GM18526 (cell line): ENCODE results near the gene ZNF3.

Experiments
- POLR2A ChIP-seq: IDR thresholded peaks from 3 replicates; pipeline ENCODE4 v1.6.1; 2011; ENCODE audit not compliant: insufficient read length; ENCODE audit errors: extremely low read depth

The ZNF3 gene

DNA sequence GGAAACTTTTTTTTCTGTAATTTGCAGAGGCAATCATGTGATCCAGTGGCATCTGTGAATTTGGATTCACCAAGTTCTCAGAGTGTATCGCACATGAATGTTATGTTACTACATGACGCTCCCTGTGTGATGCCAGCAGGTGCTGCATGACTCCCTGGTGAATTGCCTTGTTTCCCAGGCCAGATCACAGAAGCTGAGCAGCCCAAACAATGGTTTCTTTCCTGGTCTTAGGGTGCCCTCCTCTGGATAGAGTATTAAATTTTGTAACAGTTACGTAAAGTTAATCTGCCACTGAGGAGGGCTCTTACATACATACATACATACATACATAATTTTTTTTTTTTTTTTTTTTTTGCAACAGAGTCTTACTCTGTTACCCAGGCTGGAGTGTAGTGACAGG, 28.3 kb downstream of the ZNF3 start:
- no peak for TF ChIP-seq POLR2A

DNA sequence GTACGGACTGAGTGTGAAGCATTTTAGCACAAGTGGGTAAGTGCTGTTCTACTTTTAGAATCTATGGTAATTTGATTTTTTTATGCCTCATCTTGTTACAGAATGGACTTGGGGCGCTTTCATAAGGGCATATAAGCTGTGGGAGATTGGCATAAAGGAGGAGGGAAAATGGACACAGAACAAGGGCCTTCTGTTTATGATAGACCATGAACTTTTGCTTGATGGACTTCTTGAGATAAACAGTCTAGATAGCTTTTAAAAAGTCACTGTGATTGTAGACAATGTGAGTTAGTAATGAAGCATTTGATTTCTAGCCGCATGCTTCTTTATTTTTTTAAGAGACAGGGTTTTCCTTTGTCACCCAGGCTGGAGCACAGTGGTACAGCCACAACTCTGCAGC, 29.9 kb downstream of the ZNF3 start:
- TF ChIP-seq POLR2A = no peak

DNA sequence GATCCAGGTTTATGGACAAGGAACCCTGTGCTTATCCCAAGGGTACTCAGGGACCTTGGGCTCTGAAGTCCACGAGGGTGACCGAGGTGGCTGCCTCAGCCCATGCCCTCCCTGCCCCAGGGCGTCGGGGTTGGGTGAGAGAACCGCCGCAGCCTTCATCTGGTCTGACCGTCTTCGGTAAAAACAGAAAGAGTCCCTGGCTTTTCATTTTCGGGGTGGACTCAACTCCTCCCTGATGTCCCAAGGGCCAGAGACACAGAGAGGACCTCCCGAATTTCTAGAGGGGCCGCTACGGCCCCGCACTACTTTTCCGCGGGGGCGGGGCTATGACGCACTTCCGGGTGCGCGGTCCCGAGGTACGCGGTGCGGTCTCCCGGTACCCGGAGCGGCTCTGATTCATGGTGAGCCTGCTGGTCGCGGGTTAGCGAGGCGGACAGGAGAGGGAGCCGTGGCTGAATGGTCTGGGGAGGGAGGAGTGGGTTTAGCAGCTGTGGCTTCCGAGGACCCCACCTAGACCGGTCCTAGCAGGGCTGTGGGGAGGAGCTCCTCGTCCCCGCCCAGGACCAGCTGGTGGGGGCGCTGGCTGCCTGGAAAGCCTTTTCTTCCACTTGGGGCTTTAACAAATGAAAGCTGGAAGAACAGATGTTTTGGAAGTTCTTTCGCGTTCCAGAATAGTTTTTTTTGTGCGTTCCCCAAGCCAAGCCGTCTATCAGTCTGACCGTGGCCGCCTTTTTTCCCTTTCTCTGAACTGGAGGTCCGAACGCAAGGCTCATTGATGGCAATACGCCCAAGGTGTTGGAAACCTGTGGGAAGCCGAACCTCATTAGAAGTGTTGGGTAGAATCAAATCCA, 31.9 kb downstream of the ZNF3 start, which contains the start of gene ZSCAN21:
TSS of gene ZSCAN21 (plus strand) at position 334 of the 851 bp plus-strand sequence. CDS start 7,233 bp downstream, outside the sequence.
- TF ChIP-seq POLR2A = peak; percentile 80

DNA sequence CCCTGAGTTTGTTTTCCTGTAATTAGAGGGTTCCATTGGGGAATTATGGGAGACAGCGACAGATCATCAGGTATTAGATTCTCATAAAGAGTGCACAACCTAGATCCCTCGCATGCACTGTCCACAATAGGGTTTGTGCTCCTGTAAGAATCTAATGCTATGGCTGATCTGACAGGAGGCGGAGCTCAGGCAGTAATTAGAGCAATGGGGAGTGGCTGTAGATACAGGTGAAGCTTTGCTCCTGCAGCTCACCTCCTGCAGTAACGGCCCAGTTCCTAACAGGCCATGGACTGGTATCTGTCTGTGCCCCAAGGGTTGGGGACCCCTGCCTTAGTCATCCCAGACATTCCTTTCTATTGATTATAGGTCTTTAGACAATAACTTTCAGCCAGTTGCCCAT, 32.8 kb downstream of the ZNF3 start:
- TF ChIP-seq POLR2A = no peak

DNA sequence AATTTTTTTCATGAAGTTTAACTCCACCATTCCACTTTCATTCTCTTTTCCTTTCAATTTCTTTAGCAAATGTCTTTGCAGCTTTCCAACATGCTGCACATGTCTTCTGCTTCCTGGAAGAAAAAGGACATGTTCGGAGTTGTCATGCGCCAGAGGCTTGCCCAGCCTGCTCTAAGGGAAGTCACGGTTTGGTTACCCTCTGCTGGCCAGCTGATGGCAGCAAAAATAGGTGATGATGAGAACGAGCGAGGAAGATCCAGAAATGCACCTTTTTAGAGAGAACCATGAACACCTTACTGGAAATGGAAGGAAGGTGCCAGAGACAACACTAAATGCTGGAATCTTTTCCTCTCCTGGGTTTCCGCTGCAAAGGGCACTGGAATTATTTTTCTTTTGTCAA, 36.8 kb downstream of the ZNF3 start:
- TF ChIP-seq POLR2A = no peak

DNA sequence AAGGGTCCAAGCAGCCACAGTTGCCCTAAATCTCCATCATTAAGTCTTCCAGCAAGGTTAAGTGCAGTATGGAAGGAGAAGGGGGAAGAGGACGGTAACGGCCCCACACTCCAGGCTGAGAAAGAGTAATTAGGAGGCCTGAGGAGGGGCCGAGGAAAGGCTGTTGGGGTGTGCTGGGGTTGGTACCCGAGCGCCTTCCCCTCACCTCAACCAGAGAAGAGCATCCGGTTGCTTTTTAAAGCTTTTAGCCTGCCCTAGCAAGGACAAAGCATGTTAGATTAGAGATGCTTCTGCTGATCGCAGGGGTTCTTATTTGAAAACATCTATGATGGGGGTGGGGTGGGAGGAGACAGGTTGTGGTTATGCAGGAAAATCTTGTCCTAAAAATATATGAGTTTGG, 40.9 kb downstream of the ZNF3 start:
- no peak for TF ChIP-seq POLR2A

DNA sequence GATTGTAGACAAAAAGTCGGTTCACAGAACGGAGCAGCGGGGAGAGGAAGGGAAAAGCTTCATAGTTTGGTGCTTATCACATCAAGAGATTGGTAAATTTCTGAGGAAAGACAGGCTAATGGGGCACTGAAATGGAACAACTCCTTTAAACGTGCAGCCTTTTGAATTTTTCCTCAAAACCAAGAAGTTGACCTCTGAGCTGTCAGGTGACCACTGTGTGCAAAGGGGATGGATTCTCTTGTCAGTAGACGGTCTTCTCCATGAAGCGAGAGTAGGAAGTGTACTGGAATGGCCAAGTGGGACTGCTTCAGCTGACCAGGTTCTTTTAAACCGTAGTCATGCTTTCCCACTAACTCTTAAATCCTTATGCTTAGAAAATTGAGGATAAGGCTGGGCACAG, 43.2 kb downstream of the ZNF3 start:
- no peak for TF ChIP-seq POLR2A

DNA sequence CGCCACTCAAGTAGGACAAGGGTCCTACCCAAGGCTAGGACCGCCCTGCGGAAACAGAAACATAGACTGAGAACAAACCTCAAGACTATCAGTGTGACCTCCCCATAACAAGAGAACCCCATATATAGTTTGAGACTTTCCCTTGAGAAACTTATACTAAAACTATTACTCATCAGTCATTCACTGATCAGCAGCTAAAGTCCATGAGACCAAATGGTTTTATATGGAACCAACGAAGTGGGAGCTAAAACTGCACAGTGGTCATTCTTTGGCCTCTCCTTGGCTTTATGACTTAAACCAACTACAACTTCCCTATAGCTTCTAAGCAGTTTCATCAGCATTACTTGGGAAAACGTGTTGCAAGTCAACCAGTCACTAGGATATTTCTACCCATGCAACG, 45.6 kb downstream of the ZNF3 start:
- no peak for TF ChIP-seq POLR2A

DNA sequence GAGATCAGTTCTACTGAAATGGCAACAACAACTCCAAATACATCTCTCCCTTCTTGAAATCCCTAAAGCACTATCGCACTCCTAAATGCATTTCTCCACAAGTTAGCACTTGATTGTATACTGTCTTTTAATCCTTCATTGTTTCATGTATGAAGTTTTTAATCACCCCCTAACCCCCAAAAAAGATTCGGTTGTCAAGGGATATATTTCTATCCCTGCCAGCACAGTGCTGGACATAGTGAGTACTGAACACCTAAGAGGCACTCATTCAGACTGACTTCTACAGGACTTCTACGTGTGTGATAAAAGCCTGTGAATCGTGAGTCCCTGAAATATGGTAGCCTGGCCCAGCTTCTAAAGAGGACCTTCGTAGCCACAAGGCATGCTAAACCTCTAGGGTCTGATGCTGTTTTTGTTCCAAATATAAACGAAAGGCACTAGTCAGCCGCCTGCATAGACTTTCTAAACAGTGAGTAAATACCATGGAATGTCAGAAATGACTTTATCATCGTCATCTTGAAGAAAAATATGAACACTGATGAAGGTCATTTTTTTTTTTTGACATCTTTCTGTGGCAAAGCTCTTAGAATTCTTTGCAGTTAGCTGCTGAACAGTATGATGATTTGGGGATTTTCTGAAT, 46.5 kb downstream of the ZNF3 start:
- TF ChIP-seq POLR2A = no peak

DNA sequence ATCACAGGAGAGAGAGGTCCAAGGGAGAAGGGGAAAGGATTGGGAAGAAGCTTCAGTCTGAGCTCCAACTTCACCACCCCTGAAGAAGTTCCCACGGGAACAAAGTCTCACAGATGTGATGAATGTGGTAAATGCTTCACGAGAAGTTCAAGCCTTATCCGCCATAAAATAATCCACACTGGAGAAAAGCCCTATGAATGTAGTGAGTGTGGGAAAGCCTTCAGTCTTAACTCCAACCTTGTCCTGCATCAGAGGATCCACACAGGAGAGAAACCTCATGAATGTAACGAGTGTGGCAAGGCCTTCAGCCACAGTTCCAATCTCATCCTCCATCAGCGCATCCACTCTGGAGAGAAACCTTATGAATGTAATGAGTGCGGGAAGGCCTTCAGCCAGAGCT, 48.0 kb downstream of the ZNF3 start:
- no peak for TF ChIP-seq POLR2A

DNA sequence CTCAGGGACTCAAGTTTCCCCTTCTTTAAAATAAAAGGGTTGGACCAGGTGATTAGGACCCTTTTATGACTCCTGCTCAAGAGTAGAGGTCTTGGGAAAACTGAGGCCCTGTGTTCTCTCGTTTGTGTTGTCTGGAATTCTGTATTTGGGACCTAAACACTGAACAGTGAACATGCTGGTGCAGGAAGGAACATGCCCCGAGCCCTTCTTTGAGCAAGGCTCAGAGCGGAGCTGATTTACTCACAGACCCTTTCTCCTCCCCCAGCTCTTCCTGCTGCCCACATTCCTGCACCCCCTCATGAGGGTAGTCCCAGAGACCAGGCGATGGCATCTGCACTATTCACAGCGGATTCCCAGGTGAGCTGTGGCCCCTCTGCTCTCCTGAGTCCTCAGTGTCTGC, 51.9 kb downstream of the ZNF3 start:
- no peak for TF ChIP-seq POLR2A

DNA sequence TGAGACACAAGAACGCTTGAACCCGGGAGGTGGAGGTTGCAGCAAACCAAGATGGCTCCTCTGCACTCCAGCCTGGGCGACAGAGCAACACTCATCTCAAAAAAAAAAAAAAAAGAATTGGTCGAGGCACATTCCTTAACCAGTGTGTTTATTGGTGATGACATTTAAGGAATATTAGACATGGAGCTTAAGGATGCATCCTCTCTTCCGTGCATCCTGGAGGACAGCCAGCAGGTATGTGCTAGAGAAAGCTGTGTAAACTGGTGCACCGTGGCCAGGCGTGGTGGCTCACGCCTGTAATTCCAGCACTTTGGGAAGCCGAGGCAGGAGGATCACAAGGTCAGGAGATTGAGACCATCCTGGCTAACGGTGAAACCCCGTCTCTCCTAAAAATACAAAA, 54.3 kb downstream of the ZNF3 start:
- TF ChIP-seq POLR2A = no peak

DNA sequence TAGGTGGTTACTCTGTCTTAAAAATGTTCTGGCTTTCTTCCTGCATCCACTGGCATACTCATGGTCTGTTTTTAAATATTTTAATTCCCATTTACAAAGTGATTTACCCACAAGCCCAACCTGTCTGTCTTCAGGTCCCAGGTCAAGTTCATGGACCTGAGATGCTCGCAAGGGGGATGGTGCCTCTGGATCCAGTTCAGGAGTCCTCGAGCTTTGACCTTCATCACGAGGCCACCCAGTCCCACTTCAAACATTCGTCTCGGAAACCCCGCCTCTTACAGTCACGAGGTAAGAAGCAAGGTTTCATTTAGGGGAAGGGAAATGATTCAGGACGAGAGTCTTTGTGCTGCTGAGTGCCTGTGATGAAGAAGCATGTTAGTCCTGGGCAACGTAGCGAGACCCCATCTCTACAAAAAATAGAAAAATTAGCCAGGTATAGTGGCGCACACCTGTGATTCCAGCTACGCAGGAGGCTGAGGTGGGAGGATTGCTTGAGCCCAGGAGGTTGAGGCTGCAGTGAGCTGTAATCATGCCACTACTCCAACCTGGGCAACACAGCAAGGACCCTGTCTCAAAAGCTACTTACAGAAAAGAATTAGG, 57.4 kb downstream of the ZNF3 start:
- TF ChIP-seq POLR2A = no peak

DNA sequence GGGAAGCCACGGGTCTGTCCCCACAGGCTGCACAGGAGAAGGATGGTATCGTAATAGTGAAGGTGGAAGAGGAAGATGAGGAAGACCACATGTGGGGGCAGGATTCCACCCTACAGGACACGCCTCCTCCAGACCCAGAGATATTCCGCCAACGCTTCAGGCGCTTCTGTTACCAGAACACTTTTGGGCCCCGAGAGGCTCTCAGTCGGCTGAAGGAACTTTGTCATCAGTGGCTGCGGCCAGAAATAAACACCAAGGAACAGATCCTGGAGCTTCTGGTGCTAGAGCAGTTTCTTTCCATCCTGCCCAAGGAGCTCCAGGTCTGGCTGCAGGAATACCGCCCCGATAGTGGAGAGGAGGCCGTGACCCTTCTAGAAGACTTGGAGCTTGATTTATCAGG, 58.0 kb downstream of the ZNF3 start:
- no peak for TF ChIP-seq POLR2A

DNA sequence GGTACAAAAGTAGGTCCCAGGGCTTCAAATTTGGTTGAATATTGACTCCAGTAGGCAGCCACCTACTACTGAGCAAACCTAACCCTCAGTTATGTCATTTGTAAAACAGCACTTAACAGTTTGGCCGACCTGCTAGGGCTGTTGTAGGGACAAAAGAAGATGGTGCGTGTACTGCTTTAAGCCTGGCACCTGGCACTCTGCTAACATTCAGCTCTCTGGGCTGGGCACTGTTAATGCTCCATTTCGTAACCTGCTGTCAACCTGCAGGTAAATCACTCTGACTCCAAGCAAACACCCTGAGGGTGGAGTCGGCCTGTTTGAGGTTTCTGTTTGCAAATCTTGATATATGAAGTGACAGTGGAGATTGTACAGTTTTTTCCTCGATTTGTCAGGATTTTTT, 58.9 kb downstream of the ZNF3 start:
- TF ChIP-seq POLR2A = no peak

DNA sequence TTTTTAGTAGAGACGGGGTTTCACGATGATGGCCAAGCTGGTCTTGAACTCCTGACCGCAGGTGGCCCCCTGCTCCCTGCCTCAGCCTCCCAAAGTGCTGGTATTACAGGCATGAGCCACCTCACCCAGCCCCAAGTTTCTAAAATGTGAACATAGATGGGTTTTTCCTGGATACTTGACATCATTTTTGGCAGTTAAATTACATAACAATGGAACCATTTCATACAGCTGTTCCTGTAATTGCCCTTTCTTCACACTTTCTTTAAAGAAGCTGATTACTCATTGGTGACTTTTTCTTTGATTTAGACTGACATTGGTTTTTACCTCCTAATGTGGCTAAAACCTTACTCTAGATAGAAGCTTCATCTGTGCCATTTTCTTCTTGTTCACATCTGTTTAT, 60.2 kb downstream of the ZNF3 start:
- no peak for TF ChIP-seq POLR2A
